GM18508 (cell line): ENCODE measurements around the gene TNKS1BP1.

Source experiments
- ATAC-seq: cut with Tn5 transposase; IDR thresholded peaks from one replicate; pipeline ENCODE4 v1.9.1; 2021; ENCODE audit warnings: moderate number of reproducible peaks; ENCODE audit not compliant: insufficient read depth, unreplicated experiment

Gene TNKS1BP1

GRCh38 chr11:57313071-57313787 is 11.5 kb downstream of the TNKS1BP1 start:
- ATAC-seq, result no peak

- no peak for ATAC-seq
Measured at GRCh38 chr11:57312511-57313021, 12.2 kb downstream of the TNKS1BP1 start.

GRCh38 chr11:57311109-57311936 is 13.4 kb downstream of the TNKS1BP1 start:
- ATAC-seq, result peak; percentile 93

- no peak for ATAC-seq
Measured at GRCh38 chr11:57310630-57311086, 14.1 kb downstream of the TNKS1BP1 start.

- ATAC-seq, result no peak
Measured at GRCh38 chr11:57310091-57310490, 14.7 kb downstream of the TNKS1BP1 start.

GRCh38 chr11:57309106-57310059 is 15.4 kb downstream of the TNKS1BP1 start:
- ATAC-seq, result no peak

GRCh38 chr11:57308426-57309060 is 16.2 kb downstream of the TNKS1BP1 start:
- ATAC-seq, result no peak

- no peak for ATAC-seq
Measured at GRCh38 chr11:57307666-57308270, 17.0 kb downstream of the TNKS1BP1 start.

GRCh38 chr11:57306940-57307565 is 17.7 kb downstream of the TNKS1BP1 start:
- no peak for ATAC-seq

GRCh38 chr11:57306161-57306876 is 18.4 kb downstream of the TNKS1BP1 start:
- no peak for ATAC-seq

GRCh38 chr11:57305523-57305922 is 19.2 kb downstream of the TNKS1BP1 start:
- ATAC-seq, result no peak

GRCh38 chr11:57303990-57304579 is 20.7 kb downstream of the TNKS1BP1 start:
- no peak for ATAC-seq

- no peak for ATAC-seq
Measured at GRCh38 chr11:57303280-57303989, 21.3 kb downstream of the TNKS1BP1 start.

GRCh38 chr11:57302489-57302888 is 22.3 kb downstream of the TNKS1BP1 start:
- ATAC-seq, result no peak

- ATAC-seq, result no peak
Measured at GRCh38 chr11:57301711-57302423, 22.9 kb downstream of the TNKS1BP1 start.

GRCh38 chr11:57300785-57301184 is 24.0 kb downstream of the TNKS1BP1 start:
- no peak for ATAC-seq
